OCI-LY7 (cell line): ENCODE results near the gene PEX5L. TPM values are rescaled to one million over a fixed set of nuclear protein-coding genes. Genes with fewer than 3 reads are reported as not detected.

Experiments used
- BruUV-seq: library from RNA; stranded (reverse); fragments of 400-500 nt; replicated peaks from 2 replicates; lab custom pipeline; 2021; lab: Mats Ljungman, UMichigan
- CTCF ChIA-PET: fragments of 300-600 bp; sonication (Branson Sonifier 250); formaldehyde crosslinking; loops from one replicate; lab custom pipeline; 2022; ENCODE audit warnings: antibody characterized with exemption; ENCODE audit not compliant: unreplicated experiment; lab: Charles Lee
- POLR2A ChIA-PET: fragments of 300-600 bp; sonication (Branson Sonifier 250); formaldehyde crosslinking; loops from one replicate; lab custom pipeline; 2022; ENCODE audit warnings: antibody characterized with exemption; lab: Charles Lee
- DNase-seq: peaks from one replicate; pipeline ENCODE4 v3.0.0-alpha.2; 2015; ENCODE audit warnings: low spot score
- H2AFZ ChIP-seq: fragments of 200-600 bp; sonication (generic), shearing (Covaris generic); 2 replicates; pipeline ENCODE4 v1.6.1; 2014; ENCODE audit warnings: mild to moderate bottlenecking, antibody characterized with exemption, low read length, moderate library complexity
- H3K27ac ChIP-seq: fragments of 200-600 bp; sonication (generic); 2 replicates; pipeline ENCODE4 v1.5.1; 2014; ENCODE audit warnings: mixed run types, low read depth, mild to moderate bottlenecking, moderate library complexity, low read length, inconsistent platforms; ENCODE audit not compliant: poor library complexity, severe bottlenecking
- H3K36me3 ChIP-seq: fragments of 200-600 bp; sonication (generic); 2 replicates; pipeline ENCODE4 v1.6.1; 2014; ENCODE audit warnings: mild to moderate bottlenecking, antibody characterized with exemption, low read length, moderate library complexity, mixed read lengths; ENCODE audit not compliant: insufficient read depth
- H3K4me1 ChIP-seq: fragments of 200-600 bp; sonication (generic); 2 replicates; pipeline ENCODE4 v1.5.1; 2014; ENCODE audit warnings: mild to moderate bottlenecking, low read length; ENCODE audit not compliant: insufficient read depth, poor library complexity, severe bottlenecking
- H3K4me2 ChIP-seq: fragments of 200-600 bp; sonication (generic); 2 replicates; pipeline ENCODE4 v1.6.1; 2014; ENCODE audit warnings: mild to moderate bottlenecking, low read length
- H3K4me3 ChIP-seq: fragments of 200-600 bp; sonication (generic); 2 replicates; pipeline ENCODE4 v1.5.1; 2014; ENCODE audit warnings: mild to moderate bottlenecking, low read depth, low read length; ENCODE audit not compliant: poor library complexity, severe bottlenecking
- H3K79me2 ChIP-seq: fragments of 200-600 bp; sonication (generic); 2 replicates; pipeline ENCODE4 v1.6.1; 2016; ENCODE audit warnings: low read depth, mild to moderate bottlenecking, low read length, moderate library complexity, mixed read lengths; ENCODE audit not compliant: insufficient read depth
- H3K9me2 ChIP-seq: fragments of 200-600 bp; sonication (generic); 2 replicates; pipeline ENCODE4 v1.6.1; 2016; ENCODE audit warnings: mild to moderate bottlenecking, low read length, mixed read lengths; ENCODE audit not compliant: insufficient read depth
- H3K9me3 ChIP-seq: fragments of 200-600 bp; sonication (generic); 2 replicates; pipeline ENCODE4 v1.6.1; 2014; ENCODE audit warnings: mild to moderate bottlenecking, mixed run types, low read length, mixed read lengths
- H4K20me1 ChIP-seq: fragments of 200-600 bp; sonication (generic); 2 replicates; pipeline ENCODE4 v1.6.1; 2014; ENCODE audit warnings: mild to moderate bottlenecking, antibody characterized with exemption, low read length, moderate library complexity, mixed read lengths; ENCODE audit not compliant: insufficient read depth
- EZH2phosphoT487 ChIP-seq: fragments of 200-600 bp; sonication (generic); IDR thresholded peaks from 2 replicates; pipeline ENCODE4 v1.6.1; 2018; ENCODE audit warnings: low read depth, borderline replicate concordance, mild to moderate bottlenecking, mixed run types, antibody characterized with exemption, low read length, moderate library complexity, mixed read lengths
- intact Hi-C: fragments of 100-400 bp; cut with micrococcal nuclease; formaldehyde crosslinking; loops from one replicate; pipeline ENCODE4 v1.10.0; 2022; ENCODE audit not compliant: unreplicated experiment
- total RNA-seq, 2 experiments: library from RNA; depleted of rRNA in 1 of 2; stranded (reverse); fragments of >200 nt in 1 of 2; shearing (Covaris generic) in 1 of 2; gene quantifications; 2 replicates each; pipeline ENCODE4 v1.2.3, GENCODE V29; 2014 to 2022
- TF ChIP-seq, protein P1 (sequence below): fragments of 200-600 bp; sonication (generic); conservative IDR thresholded peaks from 2 replicates; pipeline ENCODE4 v1.5.1; 2014; ENCODE audit warnings: mild to moderate bottlenecking, antibody characterized with exemption, low read length, moderate library complexity, mixed read lengths

The PEX5L gene
- total RNA-seq, 2 experiments from 2014 or later = not detected

DNA sequence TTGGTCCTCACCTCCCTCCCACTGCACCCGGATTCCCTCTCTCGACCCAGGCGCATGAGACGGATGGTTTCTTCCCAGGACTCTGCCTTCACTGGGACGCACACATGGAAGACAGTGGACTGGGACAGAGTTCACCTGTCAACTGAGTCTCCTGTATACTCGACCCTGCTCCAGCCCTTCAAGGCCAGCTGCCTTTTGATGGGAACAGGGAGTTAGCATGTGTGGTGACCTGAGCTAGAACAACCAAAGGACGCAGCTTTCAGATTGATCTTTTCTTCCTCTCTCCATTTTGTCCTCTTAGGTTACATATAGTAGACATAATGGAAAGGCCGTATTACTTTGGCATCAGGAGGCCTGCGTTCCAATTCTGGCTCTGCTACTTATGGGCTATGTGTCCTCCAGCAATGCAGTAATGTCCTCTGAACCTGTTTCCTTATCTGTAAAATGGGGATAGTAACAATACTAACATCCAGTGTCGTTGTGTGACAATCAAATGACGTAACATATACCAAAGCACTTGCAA lies 94.1 kb downstream of the PEX5L start:
- no peak for DNase-seq
- Histone ChIP-seq H3K36me3 (no peaks in the 10 kb centered on the region), H3K79me2 (no peaks in the 10 kb centered on the region), H3K9me2 (no peaks in the 10 kb centered on the region), H4K20me1 (no peaks in the 10 kb centered on the region), H3K4me3 (no peak overlapping the region), H3K9me3 (no peaks in the 10 kb centered on the region), H3K27ac (no peak overlapping the region), H3K4me1 (no peaks in the 10 kb centered on the region), H2AFZ (no peak overlapping the region), H3K4me2 (no peak overlapping the region)
- CTCF ChIA-PET = no interaction called here
- no TSS peak for BruUV-seq
- TF ChIP-seq EZH2phosphoT487 = no peak
- TF ChIP-seq, protein P1, sequence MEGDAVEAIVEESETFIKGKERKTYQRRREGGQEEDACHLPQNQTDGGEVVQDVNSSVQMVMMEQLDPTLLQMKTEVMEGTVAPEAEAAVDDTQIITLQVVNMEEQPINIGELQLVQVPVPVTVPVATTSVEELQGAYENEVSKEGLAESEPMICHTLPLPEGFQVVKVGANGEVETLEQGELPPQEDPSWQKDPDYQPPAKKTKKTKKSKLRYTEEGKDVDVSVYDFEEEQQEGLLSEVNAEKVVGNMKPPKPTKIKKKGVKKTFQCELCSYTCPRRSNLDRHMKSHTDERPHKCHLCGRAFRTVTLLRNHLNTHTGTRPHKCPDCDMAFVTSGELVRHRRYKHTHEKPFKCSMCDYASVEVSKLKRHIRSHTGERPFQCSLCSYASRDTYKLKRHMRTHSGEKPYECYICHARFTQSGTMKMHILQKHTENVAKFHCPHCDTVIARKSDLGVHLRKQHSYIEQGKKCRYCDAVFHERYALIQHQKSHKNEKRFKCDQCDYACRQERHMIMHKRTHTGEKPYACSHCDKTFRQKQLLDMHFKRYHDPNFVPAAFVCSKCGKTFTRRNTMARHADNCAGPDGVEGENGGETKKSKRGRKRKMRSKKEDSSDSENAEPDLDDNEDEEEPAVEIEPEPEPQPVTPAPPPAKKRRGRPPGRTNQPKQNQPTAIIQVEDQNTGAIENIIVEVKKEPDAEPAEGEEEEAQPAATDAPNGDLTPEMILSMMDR = no peak
- POLR2A ChIA-PET = interaction anchor here (0.6 to 2.5 kb wide), 6 partner anchors 9 to 971 kb away, joined by 3 to 9 read pairs (median 4); no protein-coding TSS in a partner anchor
- intact Hi-C loops = no loop called here

DNA sequence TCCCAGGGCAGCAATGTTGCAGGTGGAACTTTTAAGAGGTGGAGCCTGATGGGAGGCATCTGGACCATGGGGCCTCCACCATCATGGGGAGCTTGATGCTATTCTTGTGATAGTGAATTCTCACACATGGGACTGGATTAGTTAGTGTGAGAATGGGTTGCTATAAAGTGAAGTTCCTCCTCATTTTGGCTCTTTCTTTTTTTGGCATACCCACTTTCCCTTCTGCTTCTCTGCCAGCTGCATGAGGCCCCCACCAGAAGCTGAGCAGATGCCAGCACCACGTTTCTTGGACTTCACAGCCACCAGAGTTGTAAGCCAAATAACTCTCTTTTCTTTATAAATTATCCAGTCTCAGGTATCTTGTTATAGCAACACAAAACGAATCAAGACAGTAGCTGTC lies 101.0 kb downstream of the PEX5L start:
- Histone ChIP-seq H3K36me3 (peaks cover 3% of the 10 kb centered on the region; the same call in 1 of the 2 replicates), H3K79me2 (no peaks in the 10 kb centered on the region), H3K9me3 (peaks cover 7% of the 10 kb centered on the region; the same call in 1 of the 2 replicates), H4K20me1 (no peaks in the 10 kb centered on the region), H2AFZ (no peak overlapping the region), H3K27ac (no peak overlapping the region), H3K4me1 (peaks cover 7% of the 10 kb centered on the region), H3K4me3 (no peak overlapping the region), H3K9me2 (no peaks in the 10 kb centered on the region), H3K4me2 (no peak overlapping the region)
- intact Hi-C loops = no loop called here
- no peak for DNase-seq
- ChIA-PET POLR2A (interaction anchor here (0.6 to 1.2 kb wide), 4 partner anchors 19 to 1043 kb away, joined by 3 to 4 read pairs (median 3); no protein-coding TSS in a partner anchor), CTCF (no interaction called here)
- TF ChIP-seq, protein P1 = no peak
- TF ChIP-seq EZH2phosphoT487 = no peak
- no TSS peak for BruUV-seq

DNA sequence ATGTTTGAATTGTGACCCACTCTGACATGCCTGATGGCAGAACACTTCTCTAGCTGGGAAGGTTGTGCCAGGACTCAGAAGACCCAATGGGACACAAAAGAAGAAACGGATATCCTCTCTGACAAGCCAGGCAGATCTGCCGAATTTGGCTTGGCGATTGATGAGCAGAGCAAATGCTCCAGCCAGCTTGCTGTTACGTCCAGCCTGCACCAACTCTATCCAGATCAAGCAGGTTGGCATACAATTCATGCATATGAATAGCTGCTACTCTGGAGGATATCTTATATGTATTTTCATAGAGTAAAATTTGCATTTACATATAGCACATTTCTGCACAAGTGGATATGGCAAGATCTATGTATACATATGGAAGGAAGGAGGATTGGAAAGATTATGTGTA lies 102.8 kb downstream of the PEX5L start:
- no peaks in the 10 kb centered on the region for H3K9me2 ChIP-seq
- TF ChIP-seq, protein P1 = no peak
- no peak for TF ChIP-seq EZH2phosphoT487
- DNase-seq = no peak
- no peaks in the 10 kb centered on the region for H4K20me1 ChIP-seq
- CTCF ChIA-PET = no interaction called here
- H3K4me1 ChIP-seq = peaks cover 7% of the 10 kb centered on the region
- peaks cover 7% of the 10 kb centered on the region; the same call in 1 of the 2 replicates for H3K9me3 ChIP-seq
- peaks cover 3% of the 10 kb centered on the region; the same call in 1 of the 2 replicates for H3K36me3 ChIP-seq
- no peaks in the 10 kb centered on the region for H3K79me2 ChIP-seq
- BruUV-seq = no TSS peak
- POLR2A ChIA-PET = interaction anchor here (0.8 to 1.5 kb wide), 2 partner anchors 12 to 13 kb away, joined by 3 to 9 read pairs; no protein-coding TSS in a partner anchor
- H3K4me2 ChIP-seq = no peak overlapping the region
- intact Hi-C loops = no loop called here
- H2AFZ ChIP-seq = no peak overlapping the region
- H3K27ac ChIP-seq = no peak overlapping the region
- no peak overlapping the region for H3K4me3 ChIP-seq
